ENCODE measurements around the gene OR8B4.
A peak's percentile ranks its signal among the peaks of the same experiment; 100 is the strongest.

- TF ChIP-seq POLR2A (IDR thresholded peaks at IDR 0.05): no peak
- TF ChIP-seq, protein P1, sequence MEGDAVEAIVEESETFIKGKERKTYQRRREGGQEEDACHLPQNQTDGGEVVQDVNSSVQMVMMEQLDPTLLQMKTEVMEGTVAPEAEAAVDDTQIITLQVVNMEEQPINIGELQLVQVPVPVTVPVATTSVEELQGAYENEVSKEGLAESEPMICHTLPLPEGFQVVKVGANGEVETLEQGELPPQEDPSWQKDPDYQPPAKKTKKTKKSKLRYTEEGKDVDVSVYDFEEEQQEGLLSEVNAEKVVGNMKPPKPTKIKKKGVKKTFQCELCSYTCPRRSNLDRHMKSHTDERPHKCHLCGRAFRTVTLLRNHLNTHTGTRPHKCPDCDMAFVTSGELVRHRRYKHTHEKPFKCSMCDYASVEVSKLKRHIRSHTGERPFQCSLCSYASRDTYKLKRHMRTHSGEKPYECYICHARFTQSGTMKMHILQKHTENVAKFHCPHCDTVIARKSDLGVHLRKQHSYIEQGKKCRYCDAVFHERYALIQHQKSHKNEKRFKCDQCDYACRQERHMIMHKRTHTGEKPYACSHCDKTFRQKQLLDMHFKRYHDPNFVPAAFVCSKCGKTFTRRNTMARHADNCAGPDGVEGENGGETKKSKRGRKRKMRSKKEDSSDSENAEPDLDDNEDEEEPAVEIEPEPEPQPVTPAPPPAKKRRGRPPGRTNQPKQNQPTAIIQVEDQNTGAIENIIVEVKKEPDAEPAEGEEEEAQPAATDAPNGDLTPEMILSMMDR (IDR thresholded peaks at IDR 0.05): peak; percentile 43 to 67 (median 58)
Observed at GRCh38 chr11:124402326-124402922, 22.2 kb downstream of the OR8B4 start.

All from adrenal gland (tissue), 5 donors.